SIG-M5 (cell line): ENCODE results near the gene EIF4E.
"Not testable (repeated sequence)": the region's sequence is repeated elsewhere in the genome, so short reads cannot be mapped to it uniquely, and the experiment has no call there.

Experiments used
- DNase-seq: peaks from one replicate; lab custom pipeline; 2025; lab: John Stamatoyannopoulos, UW

The EIF4E gene, protein sequence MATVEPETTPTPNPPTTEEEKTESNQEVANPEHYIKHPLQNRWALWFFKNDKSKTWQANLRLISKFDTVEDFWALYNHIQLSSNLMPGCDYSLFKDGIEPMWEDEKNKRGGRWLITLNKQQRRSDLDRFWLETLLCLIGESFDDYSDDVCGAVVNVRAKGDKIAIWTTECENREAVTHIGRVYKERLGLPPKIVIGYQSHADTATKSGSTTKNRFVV

DNA sequence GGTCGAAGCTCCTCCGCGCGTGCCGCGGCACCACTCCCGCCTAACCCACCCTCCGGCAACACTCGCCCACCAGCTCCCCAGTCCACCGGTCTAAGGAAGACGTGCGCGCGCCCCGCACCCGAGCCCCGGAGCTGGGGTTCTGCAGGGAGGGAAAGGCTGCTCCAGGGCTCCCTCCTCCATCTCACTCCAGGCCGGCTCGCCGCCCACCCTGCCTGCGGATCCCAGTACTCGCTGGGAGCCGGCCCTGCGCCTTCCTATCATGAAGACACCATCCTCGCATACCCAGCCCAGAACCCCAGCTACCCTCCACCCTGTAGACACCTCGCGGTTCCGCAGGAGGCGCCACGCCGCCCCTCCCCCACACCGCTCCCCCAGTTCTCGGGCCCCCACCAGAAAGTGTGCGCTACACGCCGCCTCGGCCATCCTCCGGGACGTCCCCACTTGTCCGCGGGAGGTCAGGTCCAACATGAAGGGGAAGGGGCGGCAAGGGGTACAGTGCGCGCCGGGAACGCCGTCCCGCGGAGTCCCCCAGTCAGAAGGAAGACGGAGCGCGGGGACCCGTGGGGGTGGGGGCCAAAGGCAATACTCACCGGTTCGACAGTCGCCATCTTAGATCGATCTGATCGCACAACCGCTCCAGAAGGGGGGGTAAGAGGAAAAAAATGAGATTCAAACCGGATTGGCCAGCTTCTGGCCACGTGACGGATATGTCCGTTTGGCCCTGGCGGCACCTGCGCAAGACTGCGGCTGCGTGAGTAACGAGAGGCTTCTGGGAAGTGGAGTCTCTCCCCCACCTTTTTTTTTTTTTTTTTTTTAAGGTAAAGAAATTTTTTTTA, at the start of gene EIF4E:
EIF4E (minus strand) TSS at position 629 of the 836 bp plus-strand sequence; CDS start at position 608, 21 bp downstream.
- peak; percentile 93 for DNase-seq

GRCh38 chr4:98977557-98977956, 48.6 kb upstream of the EIF4E start:
- no peak for DNase-seq

- DNase-seq = no peak
These were observed 47.8 kb upstream of the EIF4E start for GRCh38 chr4:98976716-98977115.

GRCh38 chr4:98969878-98970785, 41.2 kb upstream of the EIF4E start:
- DNase-seq = no peak

DNA sequence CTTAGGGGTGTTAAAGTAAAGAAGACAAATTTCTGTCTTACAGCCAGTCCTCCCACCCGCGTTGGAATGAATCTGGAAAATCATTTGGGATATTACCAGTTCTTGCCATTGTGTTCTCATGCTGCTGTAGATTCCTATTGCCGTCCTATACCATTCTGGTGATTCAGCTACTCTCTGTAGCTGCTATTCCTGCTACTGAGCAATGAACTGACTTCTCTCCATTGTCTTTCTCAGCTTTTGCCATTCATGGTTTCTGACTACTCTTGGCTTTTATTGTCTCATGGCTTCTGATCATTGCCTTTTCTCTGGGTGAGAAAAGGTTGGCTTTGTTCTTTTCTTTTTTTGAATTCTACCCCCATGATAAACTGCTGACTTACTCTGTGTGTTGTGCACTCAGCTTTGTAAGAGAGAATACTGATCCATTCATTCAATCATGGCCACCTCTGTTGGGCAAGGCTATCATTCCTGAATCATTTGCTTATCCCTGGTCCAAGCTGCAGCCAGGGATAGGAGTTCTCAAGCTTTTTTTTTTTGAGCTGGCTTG, 38.9 kb upstream of the EIF4E start:
- no peak for DNase-seq

DNA sequence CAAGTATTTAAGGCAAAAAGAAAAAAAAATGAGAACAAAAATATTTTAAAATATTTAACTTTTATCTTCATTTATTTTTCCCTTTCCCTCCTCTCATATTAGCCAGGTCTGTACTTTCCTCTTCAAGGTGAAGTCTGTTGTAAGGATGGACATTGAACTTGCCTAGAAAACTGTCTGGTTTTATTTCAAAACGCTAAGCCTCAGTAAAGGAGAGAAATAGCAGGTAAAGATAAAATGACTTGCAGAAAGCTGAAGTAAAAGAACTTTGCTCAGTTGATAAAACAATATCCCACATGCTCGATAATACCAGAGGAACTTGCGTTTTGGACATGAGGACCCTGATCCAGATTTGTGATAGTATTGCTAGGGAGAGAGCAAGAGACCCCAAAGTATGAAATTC, 38.0 kb upstream of the EIF4E start:
- DNase-seq = no peak

GRCh38 chr4:98963538-98964433, 34.9 kb upstream of the EIF4E start:
- DNase-seq = no peak

DNA sequence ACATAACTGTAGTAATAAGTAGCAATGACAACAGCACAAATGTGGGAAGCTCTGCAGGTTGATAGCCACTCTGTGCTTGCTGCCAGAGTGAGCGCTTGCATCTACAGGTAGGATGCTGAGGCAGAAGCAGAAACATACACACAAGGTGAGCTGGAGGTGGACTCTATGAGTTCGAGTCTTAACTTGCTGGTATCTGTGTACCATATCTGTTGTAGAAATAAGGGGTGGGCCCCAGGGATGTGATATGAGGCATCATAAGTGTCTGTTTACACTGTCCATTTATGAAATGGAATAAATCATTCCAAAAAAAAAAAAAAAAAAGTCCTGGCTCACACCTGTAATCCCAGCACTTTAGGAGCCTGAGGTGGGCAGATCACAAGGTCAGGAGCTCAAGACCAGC, 32.8 kb upstream of the EIF4E start:
- no peak for DNase-seq

- DNase-seq = no peak
These were observed 30.5 kb upstream of the EIF4E start for GRCh38 chr4:98959411-98959810.

- no peak for DNase-seq
These were observed 29.1 kb upstream of the EIF4E start for GRCh38 chr4:98958065-98958464.

DNA sequence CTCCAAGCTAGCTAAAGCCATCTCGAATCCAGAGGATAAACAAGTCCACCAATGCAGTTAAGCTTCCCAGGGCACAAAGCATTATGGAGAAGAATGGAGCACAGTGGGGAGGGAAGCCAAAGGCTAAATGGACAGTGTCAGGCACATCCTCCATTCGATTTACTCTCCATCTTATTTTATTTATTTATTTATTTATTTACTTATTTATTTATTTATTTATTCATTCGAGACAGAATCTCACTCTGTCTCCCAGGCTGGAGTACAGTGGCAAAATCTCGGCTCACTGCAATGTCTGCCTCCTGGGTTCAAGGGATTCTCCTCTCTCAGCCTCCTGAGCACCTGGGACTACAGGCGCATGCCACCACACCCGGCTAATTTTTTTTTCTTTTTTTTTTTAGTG, 26.3 kb upstream of the EIF4E start:
- no peak for DNase-seq

- DNase-seq = no peak
These were observed 22.8 kb upstream of the EIF4E start for GRCh38 chr4:98951710-98952109.

GRCh38 chr4:98950925-98951324, 22.0 kb upstream of the EIF4E start:
- DNase-seq = no peak

GRCh38 chr4:98946359-98946758, 17.4 kb upstream of the EIF4E start:
- DNase-seq = no peak

- no peak for DNase-seq
These were observed 16.4 kb upstream of the EIF4E start for GRCh38 chr4:98945297-98945850.

GRCh38 chr4:98939892-98940298, 11.0 kb upstream of the EIF4E start:
- no peak for DNase-seq

GRCh38 chr4:98939438-98939837, 10.5 kb upstream of the EIF4E start:
- no peak for DNase-seq

- DNase-seq = no peak
These were observed 9.2 kb upstream of the EIF4E start for GRCh38 chr4:98937986-98938720.

- DNase-seq = no peak
These were observed 6.7 kb upstream of the EIF4E start for GRCh38 chr4:98935633-98936032.

DNA sequence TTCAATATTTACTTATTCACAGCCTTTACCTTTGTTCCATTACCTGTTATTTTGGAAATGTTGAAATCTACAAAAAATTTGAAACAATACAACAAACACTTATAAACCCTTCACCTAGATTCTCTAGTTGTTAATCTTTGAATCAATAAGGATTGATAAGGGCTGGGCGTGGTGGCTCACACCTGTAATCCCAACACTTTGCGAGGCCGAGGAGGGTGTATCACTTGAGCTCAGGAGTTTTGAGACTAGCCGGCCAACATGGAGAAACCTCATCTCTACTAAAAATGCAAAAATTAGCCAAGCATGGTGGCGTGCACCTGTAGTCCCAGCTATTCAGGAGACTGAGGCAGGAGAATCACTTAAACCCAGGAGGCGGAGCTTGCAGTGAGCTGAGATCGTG, 5.9 kb upstream of the EIF4E start:
- DNase-seq = not testable (repeated sequence)
